GM12878 (cell line): ENCODE results near the gene TMEM87A. TPM values are rescaled to one million over a fixed set of nuclear protein-coding genes. Genes with fewer than 3 reads are reported as not detected.

Source experiments
- ATAC-seq: fragments of 200-7000 bp; cut with Tn5 transposase; 3 replicates; pipeline ENCODE4 v1.9.1; 2020; ENCODE audit warnings: mild to moderate bottlenecking, moderate library complexity
- BruUV-seq: library from RNA; stranded (reverse); fragments of 400-500 nt; replicated peaks from 2 replicates; lab custom pipeline; 2021; lab: Mats Ljungman, UMichigan
- CTCF ChIA-PET: fragments of 300-600 bp; sonication (Branson Sonifier 250); formaldehyde crosslinking; extraction: SDS; loops from one replicate; lab custom pipeline; 2021; ENCODE audit warnings: inconsistent platforms; lab: Yijun Ruan, JAX
- POLR2A ChIA-PET: fragments of 350-600 bp; formaldehyde crosslinking; extraction: SDS; loops from one replicate; lab custom pipeline; 2021; ENCODE audit warnings: inconsistent platforms; lab: Charles Lee
- RAD21 ChIA-PET: fragments of 300-600 bp; sonication (Branson Sonifier 250); formaldehyde crosslinking; loops from one replicate; lab custom pipeline; 2023; ENCODE audit warnings: antibody characterized with exemption; ENCODE audit not compliant: unreplicated experiment; lab: Charles Lee
- SMC1A ChIA-PET: fragments of 300-600 bp; sonication (Branson Sonifier 250); formaldehyde crosslinking; loops from one replicate; lab custom pipeline; 2023; ENCODE audit not compliant: unreplicated experiment, uncharacterized antibody; lab: Charles Lee
- DNase-seq: peaks from one replicate; pipeline ENCODE4 v3.0.0-alpha.2; 2011; ENCODE audit warnings: low read depth, low spot score
- FAIRE-seq: peaks from 3 replicates; lab custom pipeline; 2011; peaks lifted over from hg19 to GRCh38; lab: Jason Lieb, UNC
- H2AFZ ChIP-seq: 2 replicates; pipeline ENCODE4 v1.6.0; 2011; ENCODE audit warnings: low read depth, low read length, control low read depth; ENCODE audit not compliant: control insufficient read depth
- H3K27ac ChIP-seq: 2 replicates; pipeline ENCODE4 v1.5.1; 2011; ENCODE audit warnings: control low read depth; ENCODE audit not compliant: control insufficient read depth, insufficient read depth
- H3K27me3 ChIP-seq, 2 experiments: replicated peaks in 1 of 2; 2 replicates each; pipeline versions ENCODE4 v1.6.0 to v1.6.1; 2011; ENCODE audit warnings: low read length in 1 of 2; ENCODE audit not compliant: control insufficient read depth in 2 of 2, insufficient read depth in 2 of 2
- H3K36me3 ChIP-seq, 2 experiments: 2 replicates each; pipeline ENCODE4 v1.5.1; 2011; ENCODE audit warnings: low read length in 1 of 2; ENCODE audit not compliant: control insufficient read depth in 2 of 2, insufficient read depth in 2 of 2
- H3K4me1 ChIP-seq: 2 replicates; pipeline ENCODE4 v1.6.1; 2011; ENCODE audit warnings: mild to moderate bottlenecking, low read length, moderate library complexity, mixed read lengths; ENCODE audit not compliant: control insufficient read depth, insufficient read depth
- H3K4me2 ChIP-seq: 2 replicates; pipeline ENCODE4 v1.6.0; 2011; ENCODE audit warnings: control low read depth; ENCODE audit not compliant: control insufficient read depth, insufficient read depth
- H3K4me3 ChIP-seq: fragments of 200-600 bp; sonication (generic); 2 replicates; pipeline ENCODE4 v1.5.1; 2016
- H3K79me2 ChIP-seq: 2 replicates; pipeline ENCODE4 v1.6.0; 2011; ENCODE audit warnings: low read length; ENCODE audit not compliant: control insufficient read depth, insufficient read depth
- H3K9ac ChIP-seq: 2 replicates; pipeline ENCODE4 v1.8.0; 2011; ENCODE audit warnings: low read length, control low read depth, mixed read lengths; ENCODE audit not compliant: control insufficient read depth, insufficient read depth
- H3K9me3 ChIP-seq: replicated peaks from 3 replicates; pipeline ENCODE4 v1.5.1; 2011; ENCODE audit warnings: mild to moderate bottlenecking, low read length; ENCODE audit not compliant: control insufficient read depth, insufficient read depth
- H4K20me1 ChIP-seq: 2 replicates; pipeline ENCODE4 v1.6.0; 2011; ENCODE audit not compliant: control insufficient read depth, insufficient read depth
- NFYB ChIP-seq: IDR thresholded peaks from 2 replicates; pipeline ENCODE4 v1.6.1; 2011; ENCODE audit warnings: low read depth, mild to moderate bottlenecking, low read length, improper control_type of control experiment, moderate library complexity; ENCODE audit not compliant: insufficient read depth
- WGBS: methylation state at CpG from one replicate; pipeline ENCODE4 v1.1.6; 2016; ENCODE audit warnings: low lambda C conversion rate; ENCODE audit not compliant: insufficient replicate concordance, insufficient coverage; ENCODE audit errors: missing lambda C conversion rate; 5-methylcytosine and 5-hydroxymethylcytosine counted together
- in situ Hi-C: fragments of 300-500 bp; cut with MboI; formaldehyde crosslinking; loops from 9 replicates; pipeline ENCODE4 v1.14.3; 2018; ENCODE audit warnings: mixed read lengths
- intact Hi-C: fragments of 100-400 bp; cut with micrococcal nuclease; formaldehyde crosslinking; loops from one replicate; pipeline ENCODE4 v1.14.2; 2022; ENCODE audit not compliant: unreplicated experiment
- polyA plus RNA-seq, 11 experiments: library from polyadenylated mRNA; depleted of rRNA in 4 of 11; unstranded in 6 of 11; stranded (reverse) in 5 of 11; fragments of >200 nt; fragmentation: Nextera tagmentation in 4 of 11; fragmentation: Illumina TruSeq in 1 of 11; extraction: Ambion mirVana in 4 of 11; extraction: Trizol in 1 of 11; gene quantifications; 1 replicate in 1 of 11; 2 replicates in 10 of 11; pipeline versions ENCODE4 v1.2.1 to v1.2.3, GENCODE V29; 2011 to 2016; ENCODE audit warnings: inconsistent platforms in 2 of 11, missing spikeins in 2 of 11, low read depth in 1 of 11
- total RNA-seq, 4 experiments: library from RNA; depleted of rRNA in 3 of 4; stranded (reverse); fragments of >200 nt in 3 of 4; fragmentation: Illumina TruSeq in 1 of 4; extraction: Trizol in 1 of 4; gene quantifications; 2 replicates each; pipeline versions ENCODE4 v1.2.1 to v1.2.3, GENCODE V29; 2013 to 2021
- TF ChIP-seq, protein P1 (sequence below): fragments of 450-650 bp; IDR thresholded peaks from 2 replicates; pipeline ENCODE4 v1.6.1; 2016; ENCODE audit warnings: mild to moderate bottlenecking, moderate library complexity, borderline replicate concordance

TMEM87A gene
- total and polyA plus RNA-seq, 10 of the 15 experiments (the other 5 are each of a cell fraction or from before 2014, with no cell fraction given): 18.2 to 53.2 (median 33.4) TPM

- SMC1A ChIA-PET: no interaction called here
Measured at GRCh38 chr15:42198516-42198915, 74.7 kb downstream of the TMEM87A start.

More at GRCh38 chr15:42198516-42198915, 74.7 kb downstream of the TMEM87A start:
- DNase-seq: no peak
- ATAC-seq: no peak
- intact Hi-C loops: no loop called here
- Histone ChIP-seq H3K36me3 (peaks cover 0 to 7% of the 10 kb centered on the region in 2 experiments; a peak in 2 of 4 replicates), H3K4me1 (peaks cover 6% of the 10 kb centered on the region; the same call in 1 of the 2 replicates), H3K4me3 (no peak overlapping the region), H3K9ac (no peak overlapping the region), H3K79me2 (peaks cover 3% of the 10 kb centered on the region), H2AFZ (no peak overlapping the region), H4K20me1 (no peaks in the 10 kb centered on the region), H3K27ac (no peak overlapping the region), H3K27me3 (no peaks in the 10 kb centered on the region), H3K4me2 (no peak overlapping the region), H3K9me3 (peaks cover 8% of the 10 kb centered on the region; the same call in 2 of the 3 replicates)
- BruUV-seq: no TSS peak
- POLR2A ChIA-PET: no interaction called here
- no peak for FAIRE-seq
- in situ Hi-C loops: no loop called here
- CTCF ChIA-PET: no interaction called here
- WGBS: 100% methylated on average over 1 of the region's 1 CpG
- no peak for TF ChIP-seq NFYB
- TF ChIP-seq, protein P1, sequence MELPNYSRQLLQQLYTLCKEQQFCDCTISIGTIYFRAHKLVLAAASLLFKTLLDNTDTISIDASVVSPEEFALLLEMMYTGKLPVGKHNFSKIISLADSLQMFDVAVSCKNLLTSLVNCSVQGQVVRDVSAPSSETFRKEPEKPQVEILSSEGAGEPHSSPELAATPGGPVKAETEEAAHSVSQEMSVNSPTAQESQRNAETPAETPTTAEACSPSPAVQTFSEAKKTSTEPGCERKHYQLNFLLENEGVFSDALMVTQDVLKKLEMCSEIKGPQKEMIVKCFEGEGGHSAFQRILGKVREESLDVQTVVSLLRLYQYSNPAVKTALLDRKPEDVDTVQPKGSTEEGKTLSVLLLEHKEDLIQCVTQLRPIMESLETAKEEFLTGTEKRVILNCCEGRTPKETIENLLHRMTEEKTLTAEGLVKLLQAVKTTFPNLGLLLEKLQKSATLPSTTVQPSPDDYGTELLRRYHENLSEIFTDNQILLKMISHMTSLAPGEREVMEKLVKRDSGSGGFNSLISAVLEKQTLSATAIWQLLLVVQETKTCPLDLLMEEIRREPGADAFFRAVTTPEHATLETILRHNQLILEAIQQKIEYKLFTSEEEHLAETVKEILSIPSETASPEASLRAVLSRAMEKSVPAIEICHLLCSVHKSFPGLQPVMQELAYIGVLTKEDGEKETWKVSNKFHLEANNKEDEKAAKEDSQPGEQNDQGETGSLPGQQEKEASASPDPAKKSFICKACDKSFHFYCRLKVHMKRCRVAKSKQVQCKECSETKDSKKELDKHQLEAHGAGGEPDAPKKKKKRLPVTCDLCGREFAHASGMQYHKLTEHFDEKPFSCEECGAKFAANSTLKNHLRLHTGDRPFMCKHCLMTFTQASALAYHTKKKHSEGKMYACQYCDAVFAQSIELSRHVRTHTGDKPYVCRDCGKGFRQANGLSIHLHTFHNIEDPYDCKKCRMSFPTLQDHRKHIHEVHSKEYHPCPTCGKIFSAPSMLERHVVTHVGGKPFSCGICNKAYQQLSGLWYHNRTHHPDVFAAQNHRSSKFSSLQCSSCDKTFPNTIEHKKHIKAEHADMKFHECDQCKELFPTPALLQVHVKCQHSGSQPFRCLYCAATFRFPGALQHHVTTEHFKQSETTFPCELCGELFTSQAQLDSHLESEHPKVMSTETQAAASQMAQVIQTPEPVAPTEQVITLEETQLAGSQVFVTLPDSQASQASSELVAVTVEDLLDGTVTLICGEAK: peak; percentile 74
- RAD21 ChIA-PET: no interaction called here
